ENCODE data around the gene TARS2.

The TARS2 gene

GRCh38 chr1:150505431-150505830 is 18.2 kb downstream of the TARS2 start:
- TF ChIP-seq TEAD4 (IDR thresholded peaks at IDR 0.05) (no peak), REST (IDR thresholded peaks at IDR 0.05; ENCODE audit: low read depth) (no peak), EP300 (IDR thresholded peaks at IDR 0.05; ENCODE audit: borderline replicate concordance) (no peak), RAD21 (IDR thresholded peaks at IDR 0.05; ENCODE audit: low read depth) (no peak), TAF1 (IDR thresholded peaks at IDR 0.05; ENCODE audit: low read depth) (no peak), TCF12 (IDR thresholded peaks at IDR 0.05; ENCODE audit: low read depth) (no peak), CEBPB (IDR thresholded peaks at IDR 0.05) (no peak), ZBTB7A (IDR thresholded peaks at IDR 0.05; ENCODE audit: low read depth) (no peak), CREB1 (IDR thresholded peaks at IDR 0.05; ENCODE audit: low read depth) (no peak), FOXM1 (IDR thresholded peaks at IDR 0.05; ENCODE audit: borderline replicate concordance, low read depth) (no peak), YY1 (IDR thresholded peaks at IDR 0.05; ENCODE audit: low read depth) (no peak), NFIC (IDR thresholded peaks at IDR 0.05) (no peak), MAX (IDR thresholded peaks at IDR 0.05) (no peak), USF1 (IDR thresholded peaks at IDR 0.05) (no peak), EGR1 (IDR thresholded peaks at IDR 0.05) (no peak)

GRCh38 chr1:150507912-150508864 is 21.0 kb downstream of the TARS2 start, which contains the start of gene ECM1:
Gene ECM1, plus strand, starts transcription at chr1:150508109. Its CDS starts 101 bp downstream, at chr1:150508210.
- no peak for TF ChIP-seq EP300 (IDR thresholded peaks at IDR 0.05; ENCODE audit: borderline replicate concordance)
- no peak for TF ChIP-seq EGR1 (IDR thresholded peaks at IDR 0.05)
- TF ChIP-seq MAX (IDR thresholded peaks at IDR 0.05) = no peak

- no peak for TF ChIP-seq EP300 (IDR thresholded peaks at IDR 0.05; ENCODE audit: borderline replicate concordance)
- TF ChIP-seq CEBPB (IDR thresholded peaks at IDR 0.05) = no peak
- TF ChIP-seq USF1 (IDR thresholded peaks at IDR 0.05) = no peak
- TF ChIP-seq EGR1 (IDR thresholded peaks at IDR 0.05) = no peak
- no peak for TF ChIP-seq TCF12 (IDR thresholded peaks at IDR 0.05; ENCODE audit: low read depth)
- TF ChIP-seq NFIC (IDR thresholded peaks at IDR 0.05) = no peak
- no peak for TF ChIP-seq MAX (IDR thresholded peaks at IDR 0.05)
- TF ChIP-seq REST (IDR thresholded peaks at IDR 0.05; ENCODE audit: low read depth) = no peak
- no peak for TF ChIP-seq YY1 (IDR thresholded peaks at IDR 0.05; ENCODE audit: low read depth)
- no peak for TF ChIP-seq ZBTB7A (IDR thresholded peaks at IDR 0.05; ENCODE audit: low read depth)
- TF ChIP-seq CREB1 (IDR thresholded peaks at IDR 0.05; ENCODE audit: low read depth) = no peak
Observed at GRCh38 chr1:150508982-150509381, 21.8 kb downstream of the TARS2 start.

- TF ChIP-seq NFIC (IDR thresholded peaks at IDR 0.05) (peak; percentile 59), TCF12 (IDR thresholded peaks at IDR 0.05; ENCODE audit: low read depth) (no peak)
Observed at GRCh38 chr1:150511551-150511950, 24.3 kb downstream of the TARS2 start.

- no peak for TF ChIP-seq NFIC (IDR thresholded peaks at IDR 0.05)
Observed at GRCh38 chr1:150511985-150512660, 24.9 kb downstream of the TARS2 start.

- no peak for TF ChIP-seq REST (IDR thresholded peaks at IDR 0.05; ENCODE audit: low read depth)
- no peak for TF ChIP-seq TCF12 (IDR thresholded peaks at IDR 0.05; ENCODE audit: low read depth)
- TF ChIP-seq ZBTB7A (IDR thresholded peaks at IDR 0.05; ENCODE audit: low read depth) = no peak
- no peak for TF ChIP-seq CEBPB (IDR thresholded peaks at IDR 0.05)
- no peak for TF ChIP-seq EGR1 (IDR thresholded peaks at IDR 0.05)
- no peak for TF ChIP-seq USF1 (IDR thresholded peaks at IDR 0.05)
- no peak for TF ChIP-seq TAF1 (IDR thresholded peaks at IDR 0.05; ENCODE audit: low read depth)
- no peak for TF ChIP-seq FOXM1 (IDR thresholded peaks at IDR 0.05; ENCODE audit: borderline replicate concordance, low read depth)
- no peak for TF ChIP-seq NFIC (IDR thresholded peaks at IDR 0.05)
- no peak for TF ChIP-seq CREB1 (IDR thresholded peaks at IDR 0.05; ENCODE audit: low read depth)
- no peak for TF ChIP-seq EP300 (IDR thresholded peaks at IDR 0.05; ENCODE audit: borderline replicate concordance)
Observed at GRCh38 chr1:150512846-150513245, 25.6 kb downstream of the TARS2 start.
